Measurements from ENCODE around the gene HIF1A.

DNA sequence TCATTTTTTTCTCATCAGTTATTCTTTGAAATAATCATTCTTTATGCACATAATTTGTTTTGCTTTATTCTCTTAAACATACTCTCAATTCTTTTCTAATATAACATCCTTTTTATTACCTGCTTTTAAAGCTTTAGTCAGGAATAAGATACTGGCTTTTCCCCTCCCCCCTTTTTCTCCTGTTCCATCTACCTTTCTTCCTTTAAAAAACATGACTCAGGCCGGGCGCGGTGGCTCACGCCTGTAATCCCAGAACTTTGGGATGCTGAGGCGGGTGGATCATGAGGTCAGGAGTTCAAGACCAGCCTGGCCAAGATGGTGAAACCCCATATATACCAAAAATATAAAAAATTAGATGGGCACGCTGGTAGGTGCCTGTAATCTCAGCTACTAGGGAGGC is 25.4 kb downstream of the HIF1A start:
- no peak for TF ChIP-seq SP1 (IDR thresholded peaks at IDR 0.05; ENCODE audit: low read depth, low read length)
- TF ChIP-seq POLR2A (IDR thresholded peaks at IDR 0.05; ENCODE audit: control extremely low read depth in 1 of 2, low read depth in 2 of 2, low read length in 2 of 2) = no peak
- TF ChIP-seq FOSL1 (IDR thresholded peaks at IDR 0.05; ENCODE audit: insufficient read depth, low read depth, low read length) = no peak
